ENCODE data around the gene MAT2B. TPM values are rescaled to one million over a fixed set of nuclear protein-coding genes. Genes with fewer than 3 reads are reported as not detected.

MAT2B gene
- total RNA-seq, 1 experiment from 2014 or later, result 48.4 TPM

- Histone ChIP-seq H2BK5ac (ENCODE audit: insufficient read length, low read length) (no peak overlapping the region), H2BK15ac (ENCODE audit: low read depth, low read length) (no peak overlapping the region), H2BK120ac (ENCODE audit: low read depth, low read length, poor library complexity, severe bottlenecking) (no peak overlapping the region), H3K27me3 (ENCODE audit: insufficient read depth, low read length) (no peaks in the 10 kb centered on the region), H3K4me2 (ENCODE audit: insufficient read depth, insufficient read length, low read length) (peak overlapping the region; percentile 41), H3K79me2 (ENCODE audit: insufficient read depth, low read length) (no peaks in the 10 kb centered on the region), H2BK20ac (ENCODE audit: low read depth, low read length, poor library complexity, severe bottlenecking) (no peak overlapping the region), H3K23ac (ENCODE audit: insufficient read length, low read depth, low read length) (no peak overlapping the region), H4K5ac (ENCODE audit: insufficient read length, low read depth, low read length) (no peak overlapping the region), H3K9me3 (ENCODE audit: control insufficient read depth, low read depth, low read length) (no peaks in the 10 kb centered on the region), H3K18ac (ENCODE audit: insufficient read length, low read depth, low read length) (no peak overlapping the region), H3K14ac (ENCODE audit: insufficient read depth, low read length) (no peak overlapping the region), H3K56ac (ENCODE audit: insufficient read length, low read depth, low read length) (no peak overlapping the region), H4K20me1 (ENCODE audit: control insufficient read depth, insufficient read depth, insufficient read length) (no peaks in the 10 kb centered on the region), H3K23me2 (ENCODE audit: insufficient read length, low read depth, low read length, poor library complexity, severe bottlenecking) (no peaks in the 10 kb centered on the region), H2BK12ac (ENCODE audit: insufficient read length, low read depth, low read length) (no peak overlapping the region), H2AFZ (ENCODE audit: low read length) (no peak overlapping the region), H3K9ac (ENCODE audit: extremely low read depth, insufficient read length, low read length) (no peak overlapping the region), H3K4ac (ENCODE audit: low read depth, low read length) (no peak overlapping the region), H3T11ph (ENCODE audit: low read length) (no peak overlapping the region), H4K91ac (ENCODE audit: insufficient read length, low read depth, low read length) (no peak overlapping the region), H3K4me1 (ENCODE audit: insufficient read depth, low read length) (peaks cover 13% of the 10 kb centered on the region), H3K79me1 (ENCODE audit: insufficient read depth, low read depth, low read length, poor library complexity, severe bottlenecking) (no peaks in the 10 kb centered on the region), H2AK5ac (ENCODE audit: insufficient read length, low read length) (no peak overlapping the region), H4K8ac (replicated peaks; ENCODE audit: insufficient read length, low read depth, low read length) (no peak overlapping the region), H3K27ac (ENCODE audit: insufficient read length, low read depth, low read length) (no peak overlapping the region)
- peak; percentile 65 for DNase-seq
- Mint-ChIP-seq H3K36me3 (ENCODE audit: insufficient read depth in 1 of 3, low read depth in 3 of 3) (no peaks in the 10 kb centered on the region), H3K27ac (peak overlapping the region; percentile 24 to 89 (median 81)), H3K9me3 (peaks cover 0 to 3% of the 10 kb centered on the region in 2 experiments; a peak in 1 of 5 replicates), H3K4me1 (peaks cover 57 to 61% of the 10 kb centered on the region in 2 experiments), H3K4me3 (peak overlapping the region in 1 of 2 experiments; percentile 13; a peak in 3 of 5 replicates), H3K27me3 (ENCODE audit: low read depth) (no peaks in the 10 kb centered on the region)
- no peak for TF ChIP-seq CTCF (conservative IDR thresholded peaks at IDR 0.05)
- no CpG with 5 or more reads among the region's 2 CpGs for WGBS (ENCODE audit: extremely low coverage, insufficient read length, low lambda C conversion rate)
These were observed 29.2 kb downstream of the MAT2B start for GRCh38 chr5:163534492-163535094.

Measured in H9 (cell line).